ENCODE results near the gene ASXL2.
"Not testable (repeated sequence)": the region's sequence is repeated elsewhere in the genome, so short reads cannot be mapped to it uniquely, and the experiment has no call there.

DNA sequence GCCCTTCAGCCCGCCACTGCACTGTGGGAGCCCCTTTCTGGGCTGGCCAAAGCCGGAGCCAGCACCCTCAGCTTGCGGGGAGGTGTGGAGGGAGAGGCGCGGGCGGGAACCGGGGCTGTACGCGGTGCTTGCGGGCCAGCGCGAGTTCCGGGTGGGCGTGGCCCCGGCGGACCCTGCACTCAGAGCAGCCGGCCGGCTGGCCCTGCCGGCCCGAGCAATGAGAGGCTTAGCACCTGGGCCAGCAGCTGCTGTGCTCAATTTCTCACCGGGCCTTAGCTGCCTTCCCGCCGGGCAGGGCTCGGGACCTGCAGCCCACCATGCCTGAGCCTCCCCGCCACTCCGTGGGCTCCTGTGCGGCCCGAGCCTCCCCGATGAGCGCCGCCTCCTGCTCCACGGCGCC is 37.1 kb upstream of the ASXL2 start:
- TF ChIP-seq, protein P1, sequence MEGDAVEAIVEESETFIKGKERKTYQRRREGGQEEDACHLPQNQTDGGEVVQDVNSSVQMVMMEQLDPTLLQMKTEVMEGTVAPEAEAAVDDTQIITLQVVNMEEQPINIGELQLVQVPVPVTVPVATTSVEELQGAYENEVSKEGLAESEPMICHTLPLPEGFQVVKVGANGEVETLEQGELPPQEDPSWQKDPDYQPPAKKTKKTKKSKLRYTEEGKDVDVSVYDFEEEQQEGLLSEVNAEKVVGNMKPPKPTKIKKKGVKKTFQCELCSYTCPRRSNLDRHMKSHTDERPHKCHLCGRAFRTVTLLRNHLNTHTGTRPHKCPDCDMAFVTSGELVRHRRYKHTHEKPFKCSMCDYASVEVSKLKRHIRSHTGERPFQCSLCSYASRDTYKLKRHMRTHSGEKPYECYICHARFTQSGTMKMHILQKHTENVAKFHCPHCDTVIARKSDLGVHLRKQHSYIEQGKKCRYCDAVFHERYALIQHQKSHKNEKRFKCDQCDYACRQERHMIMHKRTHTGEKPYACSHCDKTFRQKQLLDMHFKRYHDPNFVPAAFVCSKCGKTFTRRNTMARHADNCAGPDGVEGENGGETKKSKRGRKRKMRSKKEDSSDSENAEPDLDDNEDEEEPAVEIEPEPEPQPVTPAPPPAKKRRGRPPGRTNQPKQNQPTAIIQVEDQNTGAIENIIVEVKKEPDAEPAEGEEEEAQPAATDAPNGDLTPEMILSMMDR (conservative IDR thresholded peaks at IDR 0.05; ENCODE audit: low read length): not testable (repeated sequence)
- not testable (repeated sequence) for TF ChIP-seq EZH2phosphoT487 (IDR thresholded peaks at IDR 0.05; ENCODE audit: borderline replicate concordance)
